Right atrium auricular region (tissue), 2 donors: ENCODE results near the gene TERT. TPM values are rescaled to one million over a fixed set of nuclear protein-coding genes. Genes with fewer than 3 reads are reported as not detected.

Source experiments
- DNase-seq: peaks from one replicate; pipeline ENCODE4 v3.0.0-alpha.2; 2019; ENCODE audit warnings: low spot score
- H3K27ac ChIP-seq, 2 donors: fragments of 200-600 bp; sonication (generic); 1 replicate in 1 of 2; 2 replicates in 1 of 2; pipeline ENCODE4 v1.5.1; 2016 to 2019
- H3K27me3 ChIP-seq, 2 donors: fragments of 200-600 bp; sonication (generic); one replicate each; pipeline versions ENCODE4 v1.5.1 to v1.6.0; 2017 to 2019
- H3K36me3 ChIP-seq: fragments of 200-600 bp; sonication (generic); one replicate; pipeline ENCODE4 v1.5.1; 2016
- H3K4me1 ChIP-seq, 2 donors: fragments of 200-600 bp; sonication (generic); one replicate each; pipeline versions ENCODE4 v1.5.1 to v1.6.0; 2017 to 2019
- H3K4me3 ChIP-seq, 2 donors: fragments of 200-600 bp; sonication (generic); 1 replicate in 1 of 2; 2 replicates in 1 of 2; pipeline ENCODE4 v1.5.1; 2017 to 2019; ENCODE audit warnings: mild to moderate bottlenecking in 1 of 2, moderate library complexity in 1 of 2
- H3K9me3 ChIP-seq, 2 donors: fragments of 200-600 bp; sonication (generic); one replicate each; pipeline ENCODE4 v1.5.1; 2019
- CTCF ChIP-seq, 2 donors: fragments of 200-600 bp; sonication (generic); IDR thresholded peaks; one replicate each; pipeline ENCODE4 v1.5.1; 2019; ENCODE audit warnings: antibody characterized with exemption in 2 of 2
- microRNA-seq, 2 donors: library from miRNA; unstranded; fragments of <30 nt; microRNA quantifications; one replicate each; pipeline ENCODE4, GENCODE V29; 2016 to 2017; ENCODE audit warnings: borderline number of aligned reads in 2 of 2, borderline replicate concordance in 1 of 2
- total RNA-seq, 2 donors: library from RNA; depleted of rRNA; stranded (reverse); fragments of >200 nt; gene quantifications; one replicate each; pipeline ENCODE4 v1.1.0, GENCODE V29; 2016

The TERT gene
- total RNA-seq, 2 donors from 2014 or later: not detected

GRCh38 chr5:1204693-1205242, 90.1 kb downstream of the TERT start:
- DNase-seq: no peak
- Histone ChIP-seq H3K4me1 (no peaks in the 10 kb centered on the region), H3K9me3 (no peaks in the 10 kb centered on the region), H3K27me3 (no peaks in the 10 kb centered on the region), H3K4me3 (no peak overlapping the region), H3K27ac (no peak overlapping the region), H3K36me3 (no peaks in the 10 kb centered on the region)
- TF ChIP-seq CTCF (IDR thresholded peaks at IDR 0.05): peak in 1 of 2 donors; percentile 28

- DNase-seq: no peak
- Histone ChIP-seq H3K4me1 (no peaks in the 10 kb centered on the region), H3K27ac (no peak overlapping the region), H3K36me3 (no peaks in the 10 kb centered on the region), H3K4me3 (no peak overlapping the region), H3K27me3 (no peaks in the 10 kb centered on the region), H3K9me3 (no peaks in the 10 kb centered on the region)
- no peak for TF ChIP-seq CTCF (IDR thresholded peaks at IDR 0.05)
Observed at GRCh38 chr5:1203968-1204692, 90.7 kb downstream of the TERT start.

GRCh38 chr5:1203311-1203967, 91.4 kb downstream of the TERT start:
- Histone ChIP-seq H3K4me1 (no peaks in the 10 kb centered on the region), H3K4me3 (no peak overlapping the region), H3K27me3 (no peaks in the 10 kb centered on the region), H3K27ac (no peak overlapping the region), H3K9me3 (no peaks in the 10 kb centered on the region), H3K36me3 (no peaks in the 10 kb centered on the region)
- no peak for DNase-seq
- no peak for TF ChIP-seq CTCF (IDR thresholded peaks at IDR 0.05)

Small RNA genes within 50 kb of the gene (microRNA-seq; reads per million reads assigned to microRNA genes)
- gene MIR4457: 0 reads per million in 2 donors

Other genes starting within 250 kb of the TERT start
- 10 to 100 TPM; 28.5 to 42.3 TPM for gene SLC12A7, start 183.0 kb downstream of the TERT start, total RNA-seq
- gene SLC6A19, start 93.5 kb downstream of the TERT start, total RNA-seq: not detected
- gene SLC6A18, start 69.7 kb downstream of the TERT start, total RNA-seq: not detected
- gene CLPTM1L, start 50.0 kb upstream of the TERT start, total RNA-seq: 10 to 100 TPM; 56.6 to 85.4 TPM
- under 1 TPM in 1 of 2 donors, not detected in 1; 0.16 TPM for gene SLC6A3, start 150.4 kb upstream of the TERT start, total RNA-seq
- gene LPCAT1, start 228.9 kb upstream of the TERT start, total RNA-seq: 10 to 100 TPM; 13.2 to 18.1 TPM